Fibroblast of lung (primary cell): ENCODE data around the gene KDM8. TPM values are rescaled to one million over a fixed set of nuclear protein-coding genes. Genes with fewer than 3 reads are reported as not detected.

Source experiments
- DNase-seq, 2 donors: peaks; one replicate each; pipeline versions ENCODE4 v3.0.0 to v3.0.0-alpha.2; 2010; ENCODE audit warnings: low read depth in 2 of 2
- H2AFZ ChIP-seq: 2 replicates; pipeline ENCODE4 v1.5.1; 2012; ENCODE audit warnings: low read length, control low read depth, inconsistent platforms
- H3K27ac ChIP-seq: 2 replicates; pipeline ENCODE4 v1.5.1; 2011; ENCODE audit warnings: low read length, control low read depth; ENCODE audit not compliant: insufficient read depth
- H3K27me3 ChIP-seq: 2 replicates; pipeline ENCODE4 v1.5.1; 2011; ENCODE audit warnings: mild to moderate bottlenecking, low read length; ENCODE audit not compliant: control insufficient read depth, insufficient read depth
- H3K36me3 ChIP-seq: 2 replicates; pipeline ENCODE4 v1.5.1; 2011; ENCODE audit warnings: low read length; ENCODE audit not compliant: control insufficient read depth, insufficient read depth
- H3K4me1 ChIP-seq: 2 replicates; pipeline ENCODE4 v1.5.1; 2011; ENCODE audit warnings: low read length; ENCODE audit not compliant: control insufficient read depth, insufficient read depth; ENCODE audit errors: extremely low read depth
- H3K4me2 ChIP-seq: 2 replicates; pipeline ENCODE4 v1.5.1; 2011; ENCODE audit warnings: low read length, control low read depth; ENCODE audit not compliant: insufficient read depth; ENCODE audit errors: extremely low read depth
- H3K4me3 ChIP-seq, 4 experiments: fragments of 200-600 bp in 1 of 4; sonication (generic) in 1 of 4; replicated peaks in 1 of 4; 2 replicates each; pipeline ENCODE4 v1.5.1; 2011 to 2016; ENCODE audit warnings: low read length in 4 of 4, low read depth in 3 of 4, mild to moderate bottlenecking in 3 of 4, control low read depth in 2 of 4, inconsistent platforms in 1 of 4, mixed read lengths in 1 of 4; ENCODE audit not compliant: insufficient read depth in 1 of 4; ENCODE audit errors: control extremely low read depth in 1 of 4
- H3K79me2 ChIP-seq: 2 replicates; pipeline ENCODE4 v1.5.1; 2012; ENCODE audit warnings: mild to moderate bottlenecking, low read length, inconsistent platforms; ENCODE audit not compliant: control insufficient read depth, insufficient read depth
- H3K9ac ChIP-seq: 2 replicates; pipeline ENCODE4 v1.5.1; 2011; ENCODE audit warnings: mild to moderate bottlenecking, low read length, control low read depth; ENCODE audit not compliant: insufficient read depth
- H3K9me3 ChIP-seq: 2 replicates; pipeline ENCODE4 v1.5.1; 2012; ENCODE audit warnings: low read depth, low read length; ENCODE audit not compliant: control insufficient read depth, insufficient read depth
- H4K20me1 ChIP-seq: 2 replicates; pipeline ENCODE4 v1.5.1; 2011; ENCODE audit warnings: low read length; ENCODE audit not compliant: control insufficient read depth, insufficient read depth; ENCODE audit errors: extremely low read depth
- CTCF ChIP-seq, 2 donors: IDR thresholded peaks in 1 of 2; conservative IDR thresholded peaks in 1 of 2; 1 replicate in 1 of 2; 2 replicates in 1 of 2; pipeline ENCODE4 v1.5.1; 2011 to 2012; ENCODE audit warnings: low read length in 2 of 2, control low read depth in 1 of 2, inconsistent platforms in 1 of 2, low read depth in 1 of 2, mild to moderate bottlenecking in 1 of 2
- EZH2 ChIP-seq: IDR thresholded peaks from 2 replicates; pipeline ENCODE4 v1.5.1; 2012; ENCODE audit warnings: low read length, control low read depth, mild to moderate bottlenecking; ENCODE audit errors: missing control alignments
- polyA plus RNA-seq, 2 donors: library from polyadenylated mRNA; depleted of rRNA in 1 of 2; stranded (reverse) in 1 of 2; unstranded in 1 of 2; fragments of >200 nt; gene quantifications; 2 replicates each; pipeline ENCODE4 v1.2.1, GENCODE V29; 2011 to 2012; ENCODE audit warnings: missing spikeins in 1 of 2
- total RNA-seq: library from RNA; depleted of rRNA; stranded (reverse); fragments of >200 nt; gene quantifications from 2 replicates; pipeline ENCODE4 v1.2.1, GENCODE V29; 2014

The KDM8 gene
- total and polyA plus RNA-seq, 2 donors (not counting 1 experiment from before 2014, with no cell fraction given): 2.0 to 3.6 TPM

GRCh38 chr16:27268376-27269299, 65.3 kb downstream of the KDM8 start, which contains the start of gene NSMCE1:
NSMCE1 (minus strand) TSS chr16:27268772; CDS start chr16:27257570, 11,202 bp downstream.
- H3K9ac ChIP-seq: peak within 1 kb of the TSS; percentile 65
- TF ChIP-seq EZH2: no peak
- peak in 1 of 2 donors; percentile 38 for TF ChIP-seq CTCF (conservative IDR thresholded peaks at IDR 0.05 in 1 of 2, IDR thresholded peaks at IDR 0.05 in 1 of 2; ENCODE audit: low read depth in 1 of 2, low read length in 2 of 2)
- no peaks in the 10 kb centered on the region for H3K9me3 ChIP-seq
- H3K27ac ChIP-seq: peak within 1 kb of the TSS; percentile 78
- no peaks in the 10 kb centered on the region for H4K20me1 ChIP-seq
- peaks cover 6% of the 10 kb centered on the region for H3K4me1 ChIP-seq
- peak within 1 kb of the TSS; percentile 59 to 99 (median 72) for H3K4me3 ChIP-seq
- DNase-seq: peak; percentile 93 to 97
- H3K36me3 ChIP-seq: no peaks in the 10 kb centered on the region
- H3K79me2 ChIP-seq: peaks cover 2% of the 10 kb centered on the region
- peak within 1 kb of the TSS; percentile 89 for H2AFZ ChIP-seq
- no peaks in the 10 kb centered on the region for H3K27me3 ChIP-seq
- H3K4me2 ChIP-seq: peak within 1 kb of the TSS; percentile 81

DNA sequence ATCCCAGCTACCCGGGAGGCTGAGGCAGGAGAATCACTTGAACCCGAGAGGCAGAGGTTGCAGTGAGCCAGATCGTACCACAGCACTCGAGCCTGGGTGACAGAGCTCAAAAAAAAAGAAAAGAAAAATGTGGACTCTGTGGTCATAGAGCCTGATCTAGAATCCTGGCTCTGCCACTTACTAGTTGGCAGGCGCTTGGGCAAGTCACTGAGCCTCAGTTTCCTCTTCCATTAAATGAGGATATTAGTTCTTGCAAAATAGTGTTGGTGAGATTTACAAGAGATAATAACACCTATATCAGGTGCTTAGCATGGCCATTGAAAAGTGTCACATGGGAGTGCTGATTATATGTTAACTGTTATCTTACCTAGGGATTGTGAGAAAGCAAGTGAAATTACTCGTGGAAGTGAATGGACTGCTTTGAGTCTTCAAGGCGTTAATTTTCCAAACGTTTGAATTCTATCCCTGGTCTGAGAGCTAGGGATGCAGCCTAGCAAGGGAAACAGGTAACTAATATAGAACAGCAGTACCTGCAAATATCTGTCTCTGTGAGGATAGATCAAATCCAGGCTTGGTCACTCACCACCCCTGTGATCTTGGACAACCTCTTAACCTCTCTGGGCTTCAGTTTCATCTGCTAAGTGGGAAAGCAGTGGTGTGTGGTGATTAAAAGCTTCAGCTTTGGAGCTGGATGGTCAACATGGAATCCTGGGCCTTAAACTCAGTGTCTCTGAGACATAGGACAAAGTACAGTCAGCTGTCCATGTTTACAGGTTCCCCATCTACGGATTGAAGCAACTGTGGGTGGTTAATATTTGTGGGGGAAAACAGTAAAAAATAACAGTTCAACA, 66.2 kb downstream of the KDM8 start:
- Histone ChIP-seq H3K79me2 (peaks cover 2% of the 10 kb centered on the region), H3K9me3 (no peaks in the 10 kb centered on the region), H3K9ac (no peak overlapping the region), H3K4me2 (peak overlapping the region; percentile 81), H3K27ac (no peak overlapping the region), H2AFZ (no peak overlapping the region), H3K4me1 (peaks cover 6% of the 10 kb centered on the region), H3K27me3 (no peaks in the 10 kb centered on the region), H4K20me1 (no peaks in the 10 kb centered on the region), H3K4me3 (peak overlapping the region in 3 of 4 experiments; percentile 59 to 99 (median 82)), H3K36me3 (no peaks in the 10 kb centered on the region)
- no peak for DNase-seq
- no peak for TF ChIP-seq EZH2
- no peak for TF ChIP-seq CTCF (conservative IDR thresholded peaks at IDR 0.05 in 1 of 2, IDR thresholded peaks at IDR 0.05 in 1 of 2; ENCODE audit: low read depth in 1 of 2, low read length in 2 of 2)

DNA sequence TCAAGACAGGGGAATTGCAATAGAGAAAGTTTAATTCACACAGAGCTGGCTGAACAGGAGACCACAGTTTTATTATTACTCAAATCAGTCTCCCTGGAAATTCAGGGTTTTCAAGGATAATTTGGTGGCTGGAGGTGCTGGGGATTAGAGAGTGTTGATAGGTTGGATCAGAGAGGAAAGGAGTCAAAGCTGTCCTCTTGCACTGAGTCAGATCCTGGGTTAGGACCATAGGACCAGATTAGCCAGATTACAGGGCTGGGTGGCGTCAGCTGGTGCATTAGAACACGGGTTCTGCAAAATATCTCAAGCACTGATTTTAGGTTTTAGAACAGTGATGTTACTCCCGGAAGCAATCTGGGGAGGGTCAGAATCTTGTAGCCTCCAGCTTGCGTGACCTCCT, 67.0 kb downstream of the KDM8 start:
- Histone ChIP-seq H3K4me2 (no peak overlapping the region), H4K20me1 (no peaks in the 10 kb centered on the region), H3K4me1 (peaks cover 6% of the 10 kb centered on the region), H3K4me3 (no peak overlapping the region), H3K27ac (no peak overlapping the region), H3K27me3 (no peaks in the 10 kb centered on the region), H3K9me3 (no peaks in the 10 kb centered on the region), H3K36me3 (no peaks in the 10 kb centered on the region), H3K9ac (no peak overlapping the region), H3K79me2 (peaks cover 2% of the 10 kb centered on the region), H2AFZ (no peak overlapping the region)
- DNase-seq: no peak
- TF ChIP-seq CTCF (conservative IDR thresholded peaks at IDR 0.05 in 1 of 2, IDR thresholded peaks at IDR 0.05 in 1 of 2; ENCODE audit: low read depth in 1 of 2, low read length in 2 of 2) (no peak), EZH2 (no peak)
